SK-N-SH treated with all-trans-retinoic acid at 6 μM for 48 hours (cell line): Measurements from ENCODE around the gene FAM47E.

Source experiments
- ATAC-seq: fragments of 200-7000 bp; cut with Tn5 transposase; 3 replicates; pipeline ENCODE4 v1.9.1; 2020; ENCODE audit warnings: mild to moderate bottlenecking, moderate library complexity
- ARNTL ChIP-seq: fragments of 450-650 bp; formaldehyde crosslinking; IDR thresholded peaks from 2 replicates; pipeline ENCODE4 v1.5.0; 2020; ENCODE audit warnings: low read depth, mild to moderate bottlenecking, moderate library complexity, borderline replicate concordance
- BACH2 ChIP-seq: fragments of 250-450 bp; sonication (Bioruptor Pico); IDR thresholded peaks from 2 replicates; pipeline ENCODE4 v1.9.0; 2021; ENCODE audit warnings: mild to moderate bottlenecking, borderline replicate concordance
- CREB5 ChIP-seq: fragments of 250-450 bp; sonication (Bioruptor Pico); IDR thresholded peaks from 2 replicates; pipeline ENCODE4 v1.5.1; 2020; ENCODE audit warnings: low read depth, mild to moderate bottlenecking, moderate library complexity
- CSDC2 ChIP-seq: fragments of 250-450 bp; sonication (Bioruptor Pico); IDR thresholded peaks from 2 replicates; pipeline ENCODE4 v1.5.0; 2020; ENCODE audit warnings: mild to moderate bottlenecking, moderate library complexity
- CSRNP3 ChIP-seq: fragments of 250-450 bp; sonication (Bioruptor Pico); IDR thresholded peaks from 2 replicates; pipeline ENCODE4 v1.5.1; 2021; ENCODE audit warnings: mild to moderate bottlenecking, moderate library complexity
- ESRRG ChIP-seq: fragments of 250-450 bp; sonication (Bioruptor Pico); IDR thresholded peaks from 2 replicates; pipeline ENCODE4 v1.6.1; 2021; ENCODE audit warnings: mild to moderate bottlenecking
- GLIS3 ChIP-seq: fragments of 250-450 bp; sonication (Bioruptor Pico); IDR thresholded peaks from 2 replicates; pipeline ENCODE4 v1.5.0; 2020; ENCODE audit warnings: mild to moderate bottlenecking, moderate library complexity
- ISL1 ChIP-seq: fragments of 250-450 bp; sonication (Bioruptor Pico); IDR thresholded peaks from 2 replicates; pipeline ENCODE4 v2.1.2; 2022; ENCODE audit warnings: mild to moderate bottlenecking, moderate library complexity
- PATZ1 ChIP-seq: fragments of 250-450 bp; sonication (Bioruptor Pico); IDR thresholded peaks from 2 replicates; pipeline ENCODE4 v1.8.0; 2020; ENCODE audit warnings: mild to moderate bottlenecking, moderate library complexity, borderline replicate concordance
- POU6F1 ChIP-seq: fragments of 250-450 bp; sonication (Bioruptor Pico); IDR thresholded peaks from 2 replicates; pipeline ENCODE4 v1.8.0; 2021; ENCODE audit warnings: low read depth, mild to moderate bottlenecking, moderate library complexity, borderline replicate concordance
- PPARA ChIP-seq: fragments of 250-450 bp; sonication (Bioruptor Pico); IDR thresholded peaks from 2 replicates; pipeline ENCODE4 v1.5.0; 2020; ENCODE audit warnings: mild to moderate bottlenecking, borderline replicate concordance
- RARB ChIP-seq: fragments of 250-450 bp; sonication (Bioruptor Pico); IDR thresholded peaks from 2 replicates; pipeline ENCODE4 v1.8.0; 2021; ENCODE audit warnings: mild to moderate bottlenecking, moderate library complexity
- SNAI2 ChIP-seq: fragments of 250-450 bp; sonication (Bioruptor Pico); IDR thresholded peaks from 2 replicates; pipeline ENCODE4 v1.5.0; 2020; ENCODE audit warnings: mild to moderate bottlenecking, moderate library complexity
- TCF4 ChIP-seq: fragments of 250-450 bp; sonication (Bioruptor Pico); IDR thresholded peaks from 2 replicates; pipeline ENCODE4 v1.8.0; 2021; ENCODE audit warnings: mild to moderate bottlenecking, moderate library complexity, borderline replicate concordance
- TOX ChIP-seq: fragments of 250-450 bp; sonication (Bioruptor Pico); IDR thresholded peaks from 2 replicates; pipeline ENCODE4 v1.8.0; 2021; ENCODE audit warnings: mild to moderate bottlenecking, moderate library complexity, borderline replicate concordance
- TSHZ2 ChIP-seq: fragments of 250-450 bp; sonication (Bioruptor Pico); IDR thresholded peaks from 2 replicates; pipeline ENCODE4 v1.5.0; 2020; ENCODE audit warnings: mild to moderate bottlenecking, moderate library complexity
- ZC3H10 ChIP-seq: fragments of 250-450 bp; sonication (Bioruptor Pico); IDR thresholded peaks from 2 replicates; pipeline ENCODE4 v1.5.1; 2021; ENCODE audit warnings: mild to moderate bottlenecking, moderate library complexity
- ZFP3 ChIP-seq: fragments of 250-450 bp; sonication (Bioruptor Pico); IDR thresholded peaks from 2 replicates; pipeline ENCODE4 v1.5.0; 2020; ENCODE audit warnings: mild to moderate bottlenecking, moderate library complexity
- ZFP30 ChIP-seq: fragments of 450-650 bp; formaldehyde crosslinking; IDR thresholded peaks from 2 replicates; pipeline ENCODE4 v1.5.0; 2022; ENCODE audit warnings: mild to moderate bottlenecking, moderate library complexity
- ZNF70 ChIP-seq: fragments of 450-650 bp; formaldehyde crosslinking; IDR thresholded peaks from 2 replicates; pipeline ENCODE4 v1.5.0; 2020; ENCODE audit warnings: mild to moderate bottlenecking, moderate library complexity
- ZNF8 ChIP-seq: fragments of 450-650 bp; formaldehyde crosslinking; IDR thresholded peaks from 2 replicates; pipeline ENCODE4 v1.5.0; 2020; ENCODE audit warnings: mild to moderate bottlenecking, moderate library complexity

Gene FAM47E

GRCh38 chr4:76257824-76258223 is 6.3 kb downstream of the FAM47E start:
- ATAC-seq, result no peak
- TF ChIP-seq CSDC2 (CRISPR knock-in tag) (no peak), CREB5 (CRISPR knock-in tag) (no peak), ZFP3 (no peak), ESRRG (CRISPR knock-in tag) (no peak), TCF4 (CRISPR knock-in tag) (no peak), BACH2 (no peak), ZFP30 (CRISPR knock-in tag) (no peak), PPARA (CRISPR knock-in tag) (no peak), GLIS3 (CRISPR knock-in tag) (no peak), ZC3H10 (CRISPR knock-in tag) (no peak), SNAI2 (CRISPR knock-in tag) (no peak), ZNF70 (CRISPR knock-in tag) (no peak), ISL1 (no peak), ZNF8 (CRISPR knock-in tag) (no peak), TSHZ2 (CRISPR knock-in tag) (no peak), PATZ1 (CRISPR knock-in tag) (no peak), CSRNP3 (CRISPR knock-in tag) (no peak)
- TF ChIP-seq, all 23 proteins: peak for 0

- TF ChIP-seq POU6F1 (no peak), SNAI2 (CRISPR knock-in tag) (no peak), ISL1 (no peak), RARB (CRISPR knock-in tag) (no peak), ZFP3 (no peak), TOX (no peak), ARNTL (no peak), BACH2 (no peak), ZFP30 (CRISPR knock-in tag) (no peak), TSHZ2 (CRISPR knock-in tag) (no peak), CSDC2 (CRISPR knock-in tag) (no peak), PPARA (CRISPR knock-in tag) (no peak), ESRRG (CRISPR knock-in tag) (no peak), TCF4 (CRISPR knock-in tag) (no peak), ZNF70 (CRISPR knock-in tag) (no peak)
- TF ChIP-seq, all 23 proteins: peak for 0
- ATAC-seq, result no peak
Measured at GRCh38 chr4:76260571-76260970, 9.1 kb downstream of the FAM47E start.
